HUES64 (cell line): ENCODE data around the gene C1QTNF6.

Experiments
- H3K27ac ChIP-seq: 2 replicates; pipeline ENCODE4 v1.7.0; 2013; ENCODE audit warnings: low read depth, low read length, inconsistent platforms
- H3K27me3 ChIP-seq: 2 replicates; pipeline ENCODE4 v1.6.1; 2013; ENCODE audit warnings: mild to moderate bottlenecking, low read length; ENCODE audit not compliant: insufficient read depth
- H3K36me3 ChIP-seq: 2 replicates; pipeline ENCODE4 v1.6.1; 2013; ENCODE audit warnings: mild to moderate bottlenecking, low read length; ENCODE audit not compliant: insufficient read depth
- H3K4me1 ChIP-seq: 2 replicates; pipeline ENCODE4 v1.6.1; 2013; ENCODE audit warnings: mild to moderate bottlenecking, low read length, moderate library complexity; ENCODE audit not compliant: insufficient read depth
- H3K4me3 ChIP-seq: 2 replicates; pipeline ENCODE4 v1.5.1; 2013; ENCODE audit warnings: mild to moderate bottlenecking, low read length, moderate library complexity
- H3K9ac ChIP-seq: 2 replicates; pipeline ENCODE4 v1.6.1; 2013; ENCODE audit warnings: mild to moderate bottlenecking, low read depth, low read length
- H3K9me3 ChIP-seq: 2 replicates; pipeline ENCODE4 v1.6.1; 2013; ENCODE audit warnings: low read depth, low read length; ENCODE audit not compliant: insufficient read depth
- WGBS: fragments of 150-250, 120-280 bp; methylation state at CpG from one replicate; pipeline ENCODE4 v1.1.7; 2013; ENCODE audit warnings: missing lambda C conversion rate; 5-methylcytosine and 5-hydroxymethylcytosine counted together

C1QTNF6 gene

DNA sequence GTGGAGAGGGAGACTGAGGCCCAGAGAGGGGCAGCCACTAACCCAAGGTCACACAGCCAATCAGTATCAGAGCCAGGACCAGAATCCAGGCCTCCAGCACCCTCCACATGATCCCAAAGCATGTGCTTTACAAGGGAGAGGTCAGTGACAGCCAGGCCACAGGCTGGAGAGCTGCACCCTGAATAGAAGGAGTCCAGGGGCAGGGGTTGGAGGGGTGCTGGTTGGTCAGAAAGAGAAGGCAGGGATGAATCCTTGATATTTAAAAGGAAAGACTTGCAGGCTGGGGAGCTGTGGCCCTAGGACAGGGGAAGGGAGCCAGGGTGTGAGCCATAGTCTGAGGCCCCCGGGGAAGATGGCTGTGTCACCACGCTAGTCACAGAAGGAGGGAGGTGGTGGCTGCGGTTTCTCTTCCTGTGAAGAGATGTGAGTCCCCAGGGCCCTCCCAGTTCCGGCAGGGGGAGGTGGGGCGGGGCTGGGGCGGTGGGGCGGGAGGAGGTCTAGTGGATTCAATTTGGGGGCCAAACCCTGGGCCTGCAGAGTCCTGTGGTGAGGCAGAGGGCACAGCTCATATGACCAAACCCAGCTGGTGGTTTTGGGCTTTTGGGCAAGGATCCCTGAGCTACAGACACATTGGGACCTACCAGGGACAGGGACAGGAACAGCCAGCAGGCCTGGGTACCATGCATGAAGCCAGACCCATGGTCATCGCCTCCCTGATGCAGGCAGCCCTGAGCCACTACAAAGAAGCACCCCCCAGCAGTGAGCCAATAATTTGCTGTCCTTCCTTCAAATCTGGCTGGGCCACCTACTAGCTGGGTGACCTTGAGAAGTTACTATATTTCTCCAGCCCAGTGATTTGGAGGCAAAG, 42.0 kb upstream of the C1QTNF6 start:
- Histone ChIP-seq H3K27me3 (no peaks in the 10 kb centered on the region), H3K9ac (no peak overlapping the region), H3K27ac (no peak overlapping the region), H3K4me1 (no peaks in the 10 kb centered on the region), H3K36me3 (no peaks in the 10 kb centered on the region), H3K9me3 (no peaks in the 10 kb centered on the region), H3K4me3 (no peak overlapping the region)
- 72% methylated on average over 5 of the region's 8 CpGs for WGBS

GRCh38 chr22:37229012-37229804, 41.2 kb upstream of the C1QTNF6 start:
- 85% methylated on average over 7 of the region's 7 CpGs for WGBS
- Histone ChIP-seq H3K4me3 (no peak overlapping the region), H3K27me3 (no peaks in the 10 kb centered on the region), H3K36me3 (no peaks in the 10 kb centered on the region), H3K27ac (no peak overlapping the region), H3K4me1 (no peaks in the 10 kb centered on the region), H3K9me3 (no peaks in the 10 kb centered on the region), H3K9ac (no peak overlapping the region)

GRCh38 chr22:37228106-37229011, 40.3 kb upstream of the C1QTNF6 start:
- Histone ChIP-seq H3K27me3 (no peaks in the 10 kb centered on the region), H3K9me3 (no peaks in the 10 kb centered on the region), H3K9ac (no peak overlapping the region), H3K36me3 (no peaks in the 10 kb centered on the region), H3K27ac (no peak overlapping the region), H3K4me3 (no peak overlapping the region), H3K4me1 (no peaks in the 10 kb centered on the region)
- WGBS = 86% methylated on average over 20 of the region's 20 CpGs

GRCh38 chr22:37226514-37226913, 38.5 kb upstream of the C1QTNF6 start:
- 97% methylated on average over 14 of the region's 14 CpGs for WGBS
- Histone ChIP-seq H3K27ac (no peak overlapping the region), H3K4me3 (no peak overlapping the region), H3K36me3 (no peaks in the 10 kb centered on the region), H3K9ac (no peak overlapping the region), H3K9me3 (no peaks in the 10 kb centered on the region), H3K27me3 (no peaks in the 10 kb centered on the region), H3K4me1 (no peaks in the 10 kb centered on the region)

DNA sequence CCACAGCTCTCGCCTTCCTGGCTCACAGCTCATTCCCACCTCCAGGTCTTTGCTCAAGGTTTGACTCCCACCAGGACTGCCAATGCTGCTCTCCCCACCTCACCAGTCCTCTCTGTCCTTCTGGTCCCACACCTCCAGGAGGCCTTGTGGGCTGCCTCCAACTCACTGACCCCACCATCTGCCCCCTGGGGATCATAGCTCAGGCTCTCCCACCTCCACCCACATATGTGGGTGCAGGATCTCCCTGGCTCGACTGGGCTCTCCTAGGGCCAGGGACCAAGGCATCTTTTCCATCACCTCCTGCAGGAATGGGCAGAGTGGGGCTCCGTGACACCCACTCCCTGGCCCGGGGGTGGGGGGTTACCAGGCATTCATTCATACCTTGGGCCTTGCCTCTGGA, 38.0 kb upstream of the C1QTNF6 start:
- no peak overlapping the region for H3K27ac ChIP-seq

DNA sequence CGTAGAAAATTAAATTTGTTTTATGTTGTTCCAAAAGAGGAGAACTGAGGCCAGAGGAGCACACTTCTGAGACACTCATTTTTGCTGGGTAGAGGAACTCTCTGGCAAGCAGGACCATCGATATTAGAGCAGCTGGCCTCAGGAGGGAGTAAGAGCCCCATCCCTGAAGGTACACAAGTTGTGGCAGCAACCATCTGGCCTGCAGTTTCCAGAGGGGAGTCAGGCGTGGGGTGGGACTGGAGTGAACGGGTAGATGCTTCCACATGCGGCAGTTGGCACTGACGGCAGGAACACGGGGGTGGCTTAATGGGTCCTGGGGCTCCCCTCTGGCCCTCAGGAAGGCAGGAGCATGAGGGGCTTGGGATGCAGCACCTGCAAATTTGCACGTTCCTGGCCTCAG, 37.4 kb upstream of the C1QTNF6 start:
- H3K4me1 ChIP-seq = no peaks in the 10 kb centered on the region
- 84% methylated on average over 8 of the region's 8 CpGs for WGBS
- no peaks in the 10 kb centered on the region for H3K36me3 ChIP-seq
- no peak overlapping the region for H3K9ac ChIP-seq
- no peak overlapping the region for H3K4me3 ChIP-seq
- H3K27me3 ChIP-seq = no peaks in the 10 kb centered on the region
- no peaks in the 10 kb centered on the region for H3K9me3 ChIP-seq
- H3K27ac ChIP-seq = no peak overlapping the region

More for the DNA sequence above, 38.0 kb upstream of the C1QTNF6 start:
- Histone ChIP-seq H3K27me3 (no peaks in the 10 kb centered on the region), H3K4me1 (no peaks in the 10 kb centered on the region), H3K9ac (no peak overlapping the region), H3K36me3 (no peaks in the 10 kb centered on the region), H3K9me3 (no peaks in the 10 kb centered on the region), H3K4me3 (no peak overlapping the region)
- WGBS = 95% methylated on average over 4 of the region's 4 CpGs

DNA sequence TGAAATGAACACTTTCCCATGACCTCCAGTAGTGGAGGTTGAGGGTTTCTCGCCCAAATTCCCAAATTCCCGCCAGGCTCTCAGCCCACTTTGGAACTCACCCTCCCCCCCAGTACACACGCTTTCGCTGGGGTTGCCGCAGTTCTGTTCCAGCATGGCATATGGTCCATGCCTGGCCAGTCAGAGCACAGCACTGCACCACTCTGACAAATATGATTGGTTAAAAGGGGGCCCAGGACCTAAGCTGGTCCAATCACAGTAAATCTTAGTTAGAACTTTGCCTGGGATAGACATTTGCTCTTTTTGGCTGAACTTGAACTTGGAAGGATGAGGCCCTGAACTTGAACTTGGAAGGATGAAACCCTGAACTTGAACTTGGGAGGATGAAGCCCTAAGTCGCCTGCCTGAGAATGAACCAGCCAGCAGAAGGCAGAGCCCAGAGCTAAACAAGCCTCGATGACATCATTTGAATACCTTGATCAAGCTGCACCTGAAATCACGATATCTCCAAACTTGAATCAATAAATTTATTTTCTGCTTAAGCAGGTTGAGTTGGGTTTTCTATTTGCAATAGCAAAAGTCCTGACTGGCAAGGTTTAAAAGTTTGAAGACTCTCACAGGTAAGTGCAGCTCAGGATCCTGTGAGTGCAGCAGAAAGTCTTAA, 36.8 kb upstream of the C1QTNF6 start:
- Histone ChIP-seq H3K27ac (no peak overlapping the region), H3K9ac (no peak overlapping the region), H3K9me3 (no peaks in the 10 kb centered on the region), H3K27me3 (no peaks in the 10 kb centered on the region), H3K36me3 (no peaks in the 10 kb centered on the region), H3K4me1 (no peaks in the 10 kb centered on the region), H3K4me3 (no peak overlapping the region)
- WGBS = 70% methylated on average over 8 of the region's 8 CpGs

DNA sequence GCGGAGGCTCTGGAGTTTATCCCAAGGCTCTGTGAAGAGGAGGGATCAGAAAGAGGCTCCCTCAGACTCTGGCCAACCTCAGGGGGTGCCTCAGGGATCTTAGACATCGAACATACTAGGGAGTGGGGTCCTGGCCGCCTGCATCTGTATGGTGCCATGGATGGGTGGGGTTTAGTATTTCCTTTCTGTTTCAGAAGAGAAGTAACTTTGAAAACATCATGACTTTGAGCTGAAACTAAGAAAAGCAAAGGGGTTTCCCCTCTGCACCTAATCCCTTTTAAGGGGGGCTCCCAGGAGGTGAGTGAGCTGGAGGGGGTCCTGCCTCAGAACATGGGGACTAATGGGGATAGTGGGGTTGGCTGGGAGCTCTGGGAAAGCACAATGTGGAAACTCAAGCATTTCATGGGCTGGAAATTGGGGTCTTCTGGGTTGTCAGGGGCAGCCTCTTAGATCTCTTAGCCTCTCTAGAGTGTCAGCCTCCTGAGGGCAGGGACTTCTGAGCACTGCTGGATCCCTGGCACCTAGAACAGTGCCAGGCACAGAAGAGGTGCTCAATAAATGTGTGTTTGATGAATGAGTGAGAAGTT, 36.0 kb upstream of the C1QTNF6 start:
- no peak overlapping the region for H3K4me3 ChIP-seq
- no peak overlapping the region for H3K9ac ChIP-seq
- H3K36me3 ChIP-seq = no peaks in the 10 kb centered on the region
- WGBS = 93% methylated on average over 3 of the region's 3 CpGs
- H3K27me3 ChIP-seq = no peaks in the 10 kb centered on the region
- H3K27ac ChIP-seq = no peak overlapping the region
- H3K9me3 ChIP-seq = no peaks in the 10 kb centered on the region
- no peaks in the 10 kb centered on the region for H3K4me1 ChIP-seq

DNA sequence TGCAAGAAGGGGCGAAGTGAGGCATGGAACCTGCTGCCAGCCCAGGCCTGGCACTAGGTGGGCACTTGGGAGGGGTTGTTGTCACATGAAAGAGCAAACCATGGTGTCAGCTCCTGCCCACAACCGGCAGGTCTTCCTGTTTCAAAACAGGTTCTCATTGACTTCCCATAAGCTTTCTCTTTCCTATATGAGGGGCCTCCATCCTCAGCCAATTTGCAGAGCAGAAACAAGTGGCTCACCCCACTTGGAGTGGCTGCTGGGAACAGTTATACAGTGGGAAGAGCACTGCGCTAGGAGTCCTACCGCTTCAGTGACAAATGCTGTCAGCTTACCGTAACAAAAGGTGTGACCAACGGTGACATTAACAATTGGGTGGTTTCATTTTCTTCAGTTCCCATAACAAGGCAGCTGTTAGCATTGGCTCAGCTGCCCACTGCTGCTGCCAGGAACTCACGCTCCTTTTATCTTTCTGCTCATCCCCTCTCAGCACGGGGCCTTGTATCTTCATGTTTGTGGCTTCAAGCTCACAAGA, 34.5 kb upstream of the C1QTNF6 start:
- Histone ChIP-seq H3K9ac (no peak overlapping the region), H3K36me3 (no peaks in the 10 kb centered on the region), H3K4me1 (no peaks in the 10 kb centered on the region), H3K4me3 (no peak overlapping the region), H3K27me3 (no peaks in the 10 kb centered on the region), H3K27ac (no peak overlapping the region), H3K9me3 (no peaks in the 10 kb centered on the region)
- 87% methylated on average over 8 of the region's 8 CpGs for WGBS
